Astrocyte (in vitro differentiated cells and primary cell): ENCODE measurements around the gene CNTNAP2. TPM values are rescaled to one million over a fixed set of nuclear protein-coding genes. Genes with fewer than 3 reads are reported as not detected.

ENCODE experiments used
- DNase-seq: peaks from one replicate; pipeline ENCODE4 v3.0.0-alpha.2; 2010; ENCODE audit warnings: low read depth
- FAIRE-seq: peaks from 2 replicates; lab custom pipeline; 2011; peaks lifted over from hg19 to GRCh38; lab: Jason Lieb, UNC
- H2AFZ ChIP-seq: 2 replicates; pipeline ENCODE4 v1.6.0; 2012; ENCODE audit warnings: low read depth, low read length, inconsistent platforms
- H3K27ac ChIP-seq: 2 replicates; pipeline ENCODE4 v1.5.1; 2011; ENCODE audit warnings: low read depth, low read length, inconsistent platforms
- H3K27me3 ChIP-seq: 2 replicates; pipeline ENCODE4 v1.6.0; 2011; ENCODE audit warnings: low read length, inconsistent platforms; ENCODE audit not compliant: insufficient read depth
- H3K36me3 ChIP-seq: 2 replicates; pipeline ENCODE4 v1.5.1; 2011; ENCODE audit warnings: low read length, inconsistent platforms; ENCODE audit not compliant: insufficient read depth
- H3K4me1 ChIP-seq: 2 replicates; pipeline ENCODE4 v1.5.1; 2011; ENCODE audit warnings: low read length, inconsistent platforms; ENCODE audit not compliant: insufficient read depth
- H3K4me2 ChIP-seq: 2 replicates; pipeline ENCODE4 v1.6.0; 2012; ENCODE audit warnings: low read length, inconsistent platforms
- H3K4me3 ChIP-seq: 2 replicates; pipeline ENCODE4 v1.5.1; 2011; ENCODE audit warnings: low read depth, mild to moderate bottlenecking, low read length, inconsistent platforms; ENCODE audit not compliant: insufficient read depth
- H3K79me2 ChIP-seq: 2 replicates; pipeline ENCODE4 v1.6.0; 2012; ENCODE audit warnings: mild to moderate bottlenecking, low read length, inconsistent platforms; ENCODE audit not compliant: insufficient read depth
- H3K9ac ChIP-seq: 2 replicates; pipeline ENCODE4 v1.6.0; 2012; ENCODE audit warnings: mild to moderate bottlenecking, low read length, inconsistent platforms
- H3K9me3 ChIP-seq: 2 replicates; pipeline ENCODE4 v1.5.1; 2012; ENCODE audit warnings: low read depth, mild to moderate bottlenecking, low read length, inconsistent platforms; ENCODE audit not compliant: insufficient read depth
- H4K20me1 ChIP-seq: 2 replicates; pipeline ENCODE4 v1.6.0; 2012; ENCODE audit warnings: low read length, inconsistent platforms; ENCODE audit not compliant: insufficient read depth
- H3K27ac Mint-ChIP-seq: one replicate; pipeline ENCODE4 v1.8.0; 2021; ENCODE audit warnings: mild to moderate bottlenecking, mixed read lengths; ENCODE audit not compliant: unreplicated experiment
- H3K27me3 Mint-ChIP-seq: one replicate; pipeline ENCODE4 v1.8.0; 2021; ENCODE audit warnings: low read depth, mixed read lengths; ENCODE audit not compliant: unreplicated experiment
- H3K36me3 Mint-ChIP-seq: one replicate; pipeline ENCODE4 v1.8.0; 2021; ENCODE audit warnings: low read depth, mixed read lengths; ENCODE audit not compliant: unreplicated experiment
- H3K4me1 Mint-ChIP-seq: one replicate; pipeline ENCODE4 v1.8.0; 2021; ENCODE audit warnings: low read depth, mixed read lengths; ENCODE audit not compliant: unreplicated experiment
- H3K4me3 Mint-ChIP-seq: one replicate; pipeline ENCODE4 v1.8.0; 2021; ENCODE audit warnings: mild to moderate bottlenecking, moderate library complexity, mixed read lengths; ENCODE audit not compliant: unreplicated experiment
- H3K9me3 Mint-ChIP-seq: one replicate; pipeline ENCODE4 v1.8.0; 2021; ENCODE audit warnings: mild to moderate bottlenecking, mixed read lengths; ENCODE audit not compliant: unreplicated experiment
- CTCF ChIP-seq: IDR thresholded peaks from 2 replicates; pipeline ENCODE4 v1.5.1; 2011; ENCODE audit warnings: low read depth, mild to moderate bottlenecking, inconsistent platforms, low read length, moderate library complexity; ENCODE audit not compliant: insufficient read depth
- EZH2 ChIP-seq: IDR thresholded peaks from 2 replicates; pipeline ENCODE4 v1.6.1; 2012; ENCODE audit warnings: mild to moderate bottlenecking, low read length, inconsistent platforms; ENCODE audit not compliant: insufficient read depth
- total RNA-seq: library from RNA; stranded (reverse); gene quantifications from 2 replicates; pipeline ENCODE4 v1.2.1, GENCODE V29; 2021

CNTNAP2 gene
- total RNA-seq, 1 donor from 2014 or later: 20.0 TPM

GRCh38 chr7:148124477-148124876, 2007.9 kb downstream of the CNTNAP2 start:
- no peak overlapping the region for H2AFZ ChIP-seq
- peaks cover 5% of the 10 kb centered on the region for H3K27me3 Mint-ChIP-seq
- H3K36me3 Mint-ChIP-seq: no peaks in the 10 kb centered on the region
- H3K36me3 ChIP-seq: no peaks in the 10 kb centered on the region
- H3K9me3 Mint-ChIP-seq: no peaks in the 10 kb centered on the region
- H3K9ac ChIP-seq: no peak overlapping the region
- no peak overlapping the region for H3K27ac Mint-ChIP-seq
- FAIRE-seq (no peak), DNase-seq (no peak)
- H4K20me1 ChIP-seq: no peaks in the 10 kb centered on the region
- H3K27me3 ChIP-seq: no peaks in the 10 kb centered on the region
- no peaks in the 10 kb centered on the region for H3K79me2 ChIP-seq
- H3K27ac ChIP-seq: no peak overlapping the region
- H3K4me3 Mint-ChIP-seq: no peak overlapping the region
- H3K4me1 ChIP-seq: no peaks in the 10 kb centered on the region
- H3K4me1 Mint-ChIP-seq: no peaks in the 10 kb centered on the region
- H3K4me2 ChIP-seq: no peak overlapping the region
- no peaks in the 10 kb centered on the region for H3K9me3 ChIP-seq
- no peak for TF ChIP-seq EZH2
- no peak for TF ChIP-seq CTCF
- no peak overlapping the region for H3K4me3 ChIP-seq

DNA sequence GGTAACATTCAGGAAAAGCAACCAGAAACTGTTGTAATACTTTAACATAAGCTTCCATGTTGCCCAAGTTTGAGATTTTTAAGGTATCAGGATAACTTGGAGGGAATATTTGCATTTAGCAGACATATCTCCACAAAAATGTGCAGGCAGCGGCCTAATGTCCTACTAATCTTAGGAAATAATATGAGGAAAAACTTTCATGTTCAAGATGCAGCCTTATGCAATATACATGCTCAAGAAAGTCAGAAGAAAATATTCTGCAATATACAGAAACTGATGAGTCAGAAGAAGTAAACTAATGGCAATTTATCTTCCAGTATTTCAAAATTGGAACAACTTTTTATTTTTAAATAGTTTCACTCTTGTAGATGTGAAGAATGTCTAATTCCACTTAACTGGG, 2010.8 kb downstream of the CNTNAP2 start:
- Histone ChIP-seq H3K27me3 (no peaks in the 10 kb centered on the region), H3K4me2 (no peak overlapping the region)
- H3K4me1 Mint-ChIP-seq: no peaks in the 10 kb centered on the region

More for the DNA sequence above, 2010.8 kb downstream of the CNTNAP2 start:
- TF ChIP-seq EZH2 (no peak), CTCF (no peak)
- Histone ChIP-seq H4K20me1 (no peaks in the 10 kb centered on the region), H2AFZ (no peak overlapping the region), H3K36me3 (no peaks in the 10 kb centered on the region), H3K4me3 (no peak overlapping the region), H3K27ac (no peak overlapping the region), H3K4me1 (no peaks in the 10 kb centered on the region), H3K79me2 (no peaks in the 10 kb centered on the region), H3K9me3 (no peaks in the 10 kb centered on the region), H3K9ac (no peak overlapping the region)
- Mint-ChIP-seq H3K27ac (no peak overlapping the region), H3K4me3 (no peak overlapping the region), H3K9me3 (no peaks in the 10 kb centered on the region), H3K27me3 (peaks cover 5% of the 10 kb centered on the region), H3K36me3 (no peaks in the 10 kb centered on the region)
- FAIRE-seq (no peak), DNase-seq (no peak)
